ENCODE measurements around the gene EXOC7. TPM values are rescaled to one million over a fixed set of nuclear protein-coding genes. Genes with fewer than 3 reads are reported as not detected.

Gene EXOC7
- total RNA-seq, 4 donors from 2014 or later, result 69.3 to 107 (median 83.9) TPM

GRCh38 chr17:76138234-76138895, 34.8 kb upstream of the EXOC7 start:
- no peaks in the 10 kb centered on the region for H3K36me3 ChIP-seq
- no peak overlapping the region for H3K4me3 ChIP-seq
- H3K9me3 ChIP-seq, result no peaks in the 10 kb centered on the region
- H3K27ac ChIP-seq, result no peak overlapping the region
- TF ChIP-seq POLR2A (IDR thresholded peaks at IDR 0.05) (no peak), CTCF (IDR thresholded peaks at IDR 0.05) (no peak), EP300 (IDR thresholded peaks at IDR 0.05) (no peak), POLR2AphosphoS5 (IDR thresholded peaks at IDR 0.05) (no peak)
- WGBS, 2 donors (ENCODE audit: low coverage in 1 of 2), result 20 to 60% methylated on average over 1 to 2 of the region's 23 CpGs
- peaks cover 0 to 39% (median 22%) of the 10 kb centered on the region in 3 donors for H3K4me1 ChIP-seq
- H3K27me3 ChIP-seq, result peaks cover 78% of the 10 kb centered on the region
- no peak for ATAC-seq

- TF ChIP-seq CTCF (IDR thresholded peaks at IDR 0.05), result no peak
- no peak for TF ChIP-seq POLR2AphosphoS5 (IDR thresholded peaks at IDR 0.05)
- no peak for TF ChIP-seq POLR2A (IDR thresholded peaks at IDR 0.05)
- TF ChIP-seq EP300 (IDR thresholded peaks at IDR 0.05), result no peak
- Histone ChIP-seq H3K36me3 (no peaks in the 10 kb centered on the region), H3K27me3 (peaks cover 86% of the 10 kb centered on the region), H3K27ac (no peak overlapping the region), H3K4me3 (no peak overlapping the region), H3K4me1 (peaks cover 0 to 39% (median 22%) of the 10 kb centered on the region in 3 donors), H3K9me3 (no peaks in the 10 kb centered on the region)
- no peak for ATAC-seq
- 27 to 31% methylated on average over 2 to 8 of the region's 54 CpGs for WGBS, 2 donors (ENCODE audit: low coverage in 1 of 2)
Observed at GRCh38 chr17:76137351-76138233, 34.0 kb upstream of the EXOC7 start.

- Histone ChIP-seq H3K4me1 (peaks cover 0 to 38% (median 22%) of the 10 kb centered on the region in 3 donors), H3K9me3 (no peaks in the 10 kb centered on the region), H3K36me3 (no peaks in the 10 kb centered on the region), H3K27me3 (peaks cover 92% of the 10 kb centered on the region), H3K27ac (no peak overlapping the region), H3K4me3 (no peak overlapping the region)
- no peak for ATAC-seq
- WGBS, 2 donors (ENCODE audit: low coverage in 1 of 2), result no CpG with 5 or more reads among the region's 7 CpGs
- TF ChIP-seq POLR2AphosphoS5 (IDR thresholded peaks at IDR 0.05) (no peak), POLR2A (IDR thresholded peaks at IDR 0.05) (no peak), EP300 (IDR thresholded peaks at IDR 0.05) (no peak), CTCF (IDR thresholded peaks at IDR 0.05) (no peak)
Observed at GRCh38 chr17:76137001-76137350, 33.4 kb upstream of the EXOC7 start.

- Histone ChIP-seq H3K27me3 (peaks cover 98% of the 10 kb centered on the region), H3K27ac (no peak overlapping the region), H3K36me3 (no peaks in the 10 kb centered on the region), H3K4me3 (no peak overlapping the region), H3K4me1 (peaks cover 0 to 33% (median 18%) of the 10 kb centered on the region in 3 donors), H3K9me3 (no peaks in the 10 kb centered on the region)
- TF ChIP-seq POLR2AphosphoS5 (IDR thresholded peaks at IDR 0.05) (no peak), EP300 (IDR thresholded peaks at IDR 0.05) (no peak), POLR2A (IDR thresholded peaks at IDR 0.05) (no peak), CTCF (IDR thresholded peaks at IDR 0.05) (no peak)
- WGBS, 2 donors (ENCODE audit: low coverage in 1 of 2), result 67% methylated on average over 10 of the region's 16 CpGs; no CpG with 5 or more reads in 1 of the 2 donors
- no peak for ATAC-seq
Observed at GRCh38 chr17:76136276-76137000, 32.9 kb upstream of the EXOC7 start.
